ENCODE results near the gene LGI4. TPM values are rescaled to one million over a fixed set of nuclear protein-coding genes. Genes with fewer than 3 reads are reported as not detected.
A peak's percentile ranks its signal among the peaks of the same experiment; 100 is the strongest.

The LGI4 gene
- total and polyA plus RNA-seq, 4 experiments from 2014 or later: 0.72 to 0.81 TPM; not detected in 2

GRCh38 chr19:35161434-35161743 lies 26.5 kb upstream of the LGI4 start:
- Mint-ChIP-seq H3K27me3 (no peaks in the 10 kb centered on the region), H3K4me1 (peaks cover 27 to 81% (median 57%) of the 10 kb centered on the region in 4 donors), H3K36me3 (peaks cover 92 to 93% of the 10 kb centered on the region in 2 donors), H3K4me3 (peak overlapping the region in 1 of 8 donors; percentile 43), H3K27ac (peak overlapping the region; percentile 50 to 97 (median 82)), H3K9me3 (peaks cover 0 to 22% (median 10%) of the 10 kb centered on the region in 8 donors)
- no peak overlapping the region for H3K4me3 ChIP-seq (ENCODE audit: low read length in 2 of 2)
- H3K27me3 ChIP-seq (ENCODE audit: insufficient read depth, low read length): no peaks in the 10 kb centered on the region
- peaks cover 70% of the 10 kb centered on the region for H3K4me1 ChIP-seq (ENCODE audit: insufficient read depth, low read length)
- no peak overlapping the region for H3K27ac ChIP-seq (ENCODE audit: low read depth, low read length)
- intact Hi-C loops (cut with micrococcal nuclease): no loop called here
- H3K9me3 ChIP-seq (ENCODE audit: control insufficient read depth in 1 of 2, low read length in 2 of 2): peaks cover 0 to 8% of the 10 kb centered on the region in 2 donors
- H3K36me3 ChIP-seq (ENCODE audit: insufficient read depth, low read length): peaks cover 95% of the 10 kb centered on the region
- no peak for DNase-seq
- ChIA-PET CTCF (ENCODE audit: partially characterized antibody) (interaction anchor here (0.9 to 1.4 kb wide), 2 partner anchors 19 to 28 kb away, joined by 3 to 4 read pairs; partner anchors contain the start of gene FXYD7), POLR2A (ENCODE audit: partially characterized antibody) (interaction anchor here (1.3 to 10.5 kb wide), 5 partner anchors 8 to 102 kb away, joined by 3 to 140 read pairs (median 12); partner anchors contain the start of gene FXYD7)

DNA sequence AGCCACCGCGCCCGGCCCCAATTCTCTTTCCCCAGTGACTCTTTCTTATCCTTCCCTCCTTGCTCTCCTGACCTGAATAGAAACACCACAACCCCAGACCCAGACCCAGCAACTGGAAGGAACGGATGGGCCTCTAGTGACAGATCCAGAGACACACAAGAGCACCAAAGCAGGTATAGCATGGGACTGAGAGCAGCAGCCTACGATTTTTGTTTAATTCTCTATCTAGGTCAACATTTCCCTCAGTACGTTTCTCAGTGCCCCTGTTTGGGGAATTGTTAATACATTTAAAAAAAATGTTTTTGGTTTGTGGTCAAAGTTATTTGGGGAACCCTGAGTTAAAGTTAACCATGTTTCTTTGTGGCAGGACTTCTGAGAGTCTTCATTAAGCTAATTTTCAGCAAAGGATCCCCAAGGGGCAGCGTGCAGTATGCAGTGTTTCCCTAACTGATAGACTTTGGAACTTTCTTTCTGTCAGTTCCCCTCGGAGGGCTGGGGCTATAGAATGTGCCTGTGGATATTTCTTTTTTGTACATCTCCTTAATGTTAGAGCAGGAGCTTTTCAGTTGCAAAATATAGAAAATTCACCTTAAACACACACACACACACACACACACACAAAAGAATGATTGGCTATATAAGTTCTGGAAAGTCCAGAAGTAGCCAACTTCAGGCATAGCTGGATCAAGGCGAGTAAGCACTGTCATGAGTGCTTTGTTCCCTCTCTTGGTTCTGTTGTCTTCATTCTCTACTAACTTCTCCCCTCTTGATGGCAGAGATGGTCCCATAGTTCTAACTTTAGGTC lies 26.0 kb upstream of the LGI4 start:
- Mint-ChIP-seq H3K4me3 (peak overlapping the region in 3 of 8 donors; percentile 11 to 15 (median 11)), H3K4me1 (peaks cover 31 to 85% (median 60%) of the 10 kb centered on the region in 4 donors), H3K27ac (peak overlapping the region; percentile 57 to 97 (median 82)), H3K36me3 (peaks cover 92% of the 10 kb centered on the region in 2 donors), H3K9me3 (peaks cover 0 to 17% (median 5%) of the 10 kb centered on the region in 8 donors), H3K27me3 (no peaks in the 10 kb centered on the region)
- CTCF ChIA-PET (ENCODE audit: partially characterized antibody): interaction anchor here (0.9 kb wide), 1 partner anchor 19 kb away, joined by 4 read pairs; the partner anchor contains the start of gene FXYD7
- Histone ChIP-seq H3K36me3 (ENCODE audit: insufficient read depth, low read length) (peaks cover 90% of the 10 kb centered on the region), H3K27ac (ENCODE audit: low read depth, low read length) (no peak overlapping the region), H3K4me3 (ENCODE audit: low read length in 2 of 2) (no peak overlapping the region), H3K9me3 (ENCODE audit: control insufficient read depth in 1 of 2, low read length in 2 of 2) (peaks cover 0 to 3% of the 10 kb centered on the region in 2 donors), H3K4me1 (ENCODE audit: insufficient read depth, low read length) (peaks cover 73% of the 10 kb centered on the region), H3K27me3 (ENCODE audit: insufficient read depth, low read length) (no peaks in the 10 kb centered on the region)
- no peak for DNase-seq
- intact Hi-C loops (cut with micrococcal nuclease): no loop called here
- POLR2A ChIA-PET (ENCODE audit: partially characterized antibody): interaction anchor here (1.3 to 10.5 kb wide), 4 partner anchors 13 to 103 kb away, joined by 3 to 140 read pairs (median 18); partner anchors contain the start of gene FXYD7

DNA sequence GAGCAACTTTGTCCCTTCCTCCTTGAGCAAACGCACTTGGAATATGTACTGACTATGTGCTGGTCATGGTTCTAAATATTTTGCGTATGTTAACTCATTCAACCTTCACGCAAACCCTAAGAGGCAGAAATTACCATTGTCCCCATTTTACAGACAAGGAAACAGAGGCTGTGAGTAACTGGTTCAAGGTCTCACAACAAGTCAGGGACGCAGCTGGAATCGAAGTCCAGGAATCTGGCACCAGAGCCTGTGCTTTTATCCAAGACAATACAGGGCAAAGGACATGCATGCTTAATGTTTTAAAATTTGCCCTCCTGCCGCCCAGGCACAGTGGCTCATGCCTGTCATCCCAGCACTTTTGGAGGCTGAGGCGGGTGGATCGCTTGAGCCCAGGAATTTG lies 24.7 kb upstream of the LGI4 start:
- Histone ChIP-seq H3K36me3 (ENCODE audit: insufficient read depth, low read length) (peaks cover 77% of the 10 kb centered on the region), H3K27me3 (ENCODE audit: insufficient read depth, low read length) (no peaks in the 10 kb centered on the region), H3K4me1 (ENCODE audit: insufficient read depth, low read length) (peaks cover 76% of the 10 kb centered on the region), H3K4me3 (ENCODE audit: low read length in 2 of 2) (no peak overlapping the region), H3K27ac (ENCODE audit: low read depth, low read length) (no peak overlapping the region), H3K9me3 (ENCODE audit: control insufficient read depth in 1 of 2, low read length in 2 of 2) (no peaks in the 10 kb centered on the region)
- Mint-ChIP-seq H3K4me3 (peak overlapping the region in 1 of 8 donors; percentile 38), H3K4me1 (peaks cover 30 to 87% (median 57%) of the 10 kb centered on the region in 4 donors), H3K9me3 (peaks cover 0 to 9% (median 3%) of the 10 kb centered on the region in 8 donors), H3K27me3 (no peaks in the 10 kb centered on the region), H3K36me3 (peaks cover 82 to 91% of the 10 kb centered on the region in 2 donors), H3K27ac (peak overlapping the region in 4 of 7 donors; percentile 57 to 88 (median 76))
- ChIA-PET POLR2A (ENCODE audit: partially characterized antibody) (interaction anchor here (0.7 to 10.5 kb wide), 6 partner anchors 14 to 82 kb away, joined by 3 to 140 read pairs (median 8); partner anchors contain the start of gene FXYD7), CTCF (ENCODE audit: partially characterized antibody) (interaction anchor here (0.8 to 1.6 kb wide), 3 partner anchors 9 to 18 kb away, joined by 3 to 7 read pairs (median 3); no protein-coding TSS in a partner anchor)
- intact Hi-C loops (cut with micrococcal nuclease): no loop called here
- DNase-seq: no peak

DNA sequence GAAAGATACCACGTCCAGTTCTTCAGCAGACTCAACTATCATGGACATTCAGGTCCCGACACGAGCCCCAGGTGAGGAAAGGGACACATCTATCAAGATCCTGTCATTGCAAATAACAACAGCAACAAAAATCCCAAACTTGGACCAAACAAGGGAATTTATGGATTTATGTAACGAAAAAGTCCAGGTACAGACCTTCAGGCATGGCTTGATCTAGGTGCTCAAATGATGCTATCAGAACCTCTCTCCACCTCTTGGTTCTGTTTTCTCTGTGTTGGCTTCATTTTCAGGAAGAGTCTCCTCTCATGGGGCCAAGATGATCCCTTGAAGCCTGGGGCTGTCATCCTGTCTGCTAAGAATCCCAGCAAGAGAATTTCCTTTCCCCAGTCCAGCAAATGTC lies 22.6 kb upstream of the LGI4 start:
- peaks cover 35 to 83% (median 50%) of the 10 kb centered on the region in 4 donors for H3K4me1 Mint-ChIP-seq

GRCh38 chr19:35156673-35157014 lies 21.8 kb upstream of the LGI4 start:
- peaks cover 50% of the 10 kb centered on the region for H3K36me3 ChIP-seq (ENCODE audit: insufficient read depth, low read length)
- H3K27ac Mint-ChIP-seq: peak overlapping the region; percentile 98 to 99 (median 99)
- H3K4me1 ChIP-seq (ENCODE audit: insufficient read depth, low read length): peaks cover 67% of the 10 kb centered on the region
- DNase-seq: no peak
- no peaks in the 10 kb centered on the region for H3K27me3 ChIP-seq (ENCODE audit: insufficient read depth, low read length)
- peaks cover 37 to 79% (median 51%) of the 10 kb centered on the region in 4 donors for H3K4me1 Mint-ChIP-seq
- H3K27me3 Mint-ChIP-seq: no peaks in the 10 kb centered on the region
- no peaks in the 10 kb centered on the region for H3K9me3 ChIP-seq (ENCODE audit: control insufficient read depth in 1 of 2, low read length in 2 of 2)
- H3K4me3 ChIP-seq (ENCODE audit: low read length in 2 of 2): peak overlapping the region in 1 of 2 donors; percentile 91
- H3K4me3 Mint-ChIP-seq: peak overlapping the region; percentile 98 to 100 (median 99)
- peak overlapping the region; percentile 91 for H3K27ac ChIP-seq (ENCODE audit: low read depth, low read length)
- H3K36me3 Mint-ChIP-seq: peaks cover 52 to 65% of the 10 kb centered on the region in 2 donors
- no peaks in the 10 kb centered on the region for H3K9me3 Mint-ChIP-seq
- intact Hi-C loops (cut with micrococcal nuclease): no loop called here
- POLR2A ChIA-PET (ENCODE audit: partially characterized antibody): interaction anchor here (3.4 to 10.5 kb wide), 4 partner anchors 14 to 83 kb away, joined by 24 to 140 read pairs (median 118); partner anchors contain the start of gene FXYD7
- CTCF ChIA-PET (ENCODE audit: partially characterized antibody): interaction anchor here (2.8 kb wide), 1 partner anchor 15 kb away, joined by 8 read pairs; the partner anchor contains the start of gene FXYD7

More for the DNA sequence above, 22.6 kb upstream of the LGI4 start:
- H3K4me3 ChIP-seq (ENCODE audit: low read length in 2 of 2): no peak overlapping the region
- no peaks in the 10 kb centered on the region for H3K27me3 ChIP-seq (ENCODE audit: insufficient read depth, low read length)
- Mint-ChIP-seq H3K9me3 (peaks cover 0 to 4% (median 2%) of the 10 kb centered on the region in 8 donors), H3K36me3 (peaks cover 60 to 73% of the 10 kb centered on the region in 2 donors), H3K27me3 (no peaks in the 10 kb centered on the region), H3K27ac (peak overlapping the region; percentile 22 to 99 (median 98)), H3K4me3 (peak overlapping the region in 7 of 8 donors; percentile 42 to 99 (median 98))
- peaks cover 75% of the 10 kb centered on the region for H3K4me1 ChIP-seq (ENCODE audit: insufficient read depth, low read length)
- peak overlapping the region; percentile 91 for H3K27ac ChIP-seq (ENCODE audit: low read depth, low read length)
- DNase-seq: no peak
- CTCF ChIA-PET (ENCODE audit: partially characterized antibody): interaction anchor here (1.1 to 2.8 kb wide), 3 partner anchors 16 to 33 kb away, joined by 3 to 8 read pairs (median 3); partner anchors contain the start of gene FXYD7
- POLR2A ChIA-PET (ENCODE audit: partially characterized antibody): interaction anchor here (6.3 to 10.5 kb wide), 3 partner anchors 14 to 57 kb away, joined by 109 to 140 read pairs (median 126); partner anchors contain the start of gene FXYD7
- intact Hi-C loops (cut with micrococcal nuclease): no loop called here
- peaks cover 58% of the 10 kb centered on the region for H3K36me3 ChIP-seq (ENCODE audit: insufficient read depth, low read length)
- no peaks in the 10 kb centered on the region for H3K9me3 ChIP-seq (ENCODE audit: control insufficient read depth in 1 of 2, low read length in 2 of 2)

GRCh38 chr19:35155981-35156672 lies 21.3 kb upstream of the LGI4 start:
- DNase-seq: no peak
- ChIA-PET CTCF (ENCODE audit: partially characterized antibody) (interaction anchor here (2.8 kb wide), 1 partner anchor 14 kb away, joined by 8 read pairs; the partner anchor contains the start of gene FXYD7), POLR2A (ENCODE audit: partially characterized antibody) (interaction anchor here (3.4 to 10.5 kb wide), 4 partner anchors 13 to 84 kb away, joined by 24 to 140 read pairs (median 118); partner anchors contain the start of gene FXYD7)
- Histone ChIP-seq H3K9me3 (ENCODE audit: control insufficient read depth in 1 of 2, low read length in 2 of 2) (no peaks in the 10 kb centered on the region), H3K4me3 (ENCODE audit: low read length in 2 of 2) (peak overlapping the region; percentile 91 to 95), H3K36me3 (ENCODE audit: insufficient read depth, low read length) (peaks cover 45% of the 10 kb centered on the region), H3K27me3 (ENCODE audit: insufficient read depth, low read length) (no peaks in the 10 kb centered on the region), H3K27ac (ENCODE audit: low read depth, low read length) (peak overlapping the region; percentile 91), H3K4me1 (ENCODE audit: insufficient read depth, low read length) (peaks cover 63% of the 10 kb centered on the region)
- no peaks in the 10 kb centered on the region for H3K27me3 Mint-ChIP-seq
- intact Hi-C loops (cut with micrococcal nuclease): no loop called here
- H3K27ac Mint-ChIP-seq: peak overlapping the region; percentile 98 to 99 (median 99)
- peaks cover 35 to 74% (median 47%) of the 10 kb centered on the region in 4 donors for H3K4me1 Mint-ChIP-seq
- H3K36me3 Mint-ChIP-seq: peaks cover 47 to 60% of the 10 kb centered on the region in 2 donors
- H3K9me3 Mint-ChIP-seq: no peaks in the 10 kb centered on the region
- H3K4me3 Mint-ChIP-seq: peak overlapping the region; percentile 98 to 100 (median 99)

All from CD4-positive, alpha-beta memory T cell (primary cell).